Duodenal mucosa (tissue), 2 donors: ENCODE results near the gene DNAI2.

Experiments used
- H3K27ac ChIP-seq: one replicate; pipeline ENCODE4 v1.7.0; 2013; ENCODE audit warnings: low read depth, low read length
- H3K27me3 ChIP-seq, 2 donors: one replicate each; pipeline ENCODE4 v1.7.0; 2013; ENCODE audit warnings: low read length in 2 of 2, control low read depth in 1 of 2; ENCODE audit not compliant: insufficient read depth in 2 of 2, control insufficient read depth in 1 of 2
- H3K36me3 ChIP-seq, 2 donors: one replicate each; pipeline ENCODE4 v1.7.0; 2013; ENCODE audit warnings: low read length in 2 of 2, control low read depth in 1 of 2; ENCODE audit not compliant: insufficient read depth in 2 of 2, control insufficient read depth in 1 of 2
- H3K4me1 ChIP-seq, 2 donors: one replicate each; pipeline ENCODE4 v1.7.0; 2013; ENCODE audit warnings: low read length in 2 of 2, control low read depth in 1 of 2; ENCODE audit not compliant: insufficient read depth in 2 of 2, control insufficient read depth in 1 of 2
- H3K4me3 ChIP-seq, 2 donors: one replicate each; pipeline ENCODE4 v1.7.0; 2013; ENCODE audit warnings: low read length in 2 of 2, low read depth in 1 of 2
- H3K9ac ChIP-seq, 2 donors: one replicate each; pipeline ENCODE4 v1.7.0; 2013; ENCODE audit warnings: low read length in 2 of 2, low read depth in 1 of 2
- H3K9me3 ChIP-seq, 2 donors: one replicate each; pipeline ENCODE4 v1.7.0; 2013; ENCODE audit warnings: low read length in 2 of 2, control low read depth in 1 of 2; ENCODE audit not compliant: control insufficient read depth in 1 of 2

The DNAI2 gene

GRCh38 chr17:74356646-74357465 lies 82.8 kb downstream of the DNAI2 start:
- Histone ChIP-seq H3K9ac (no peak overlapping the region), H3K4me3 (peak overlapping the region in 1 of 2 donors; percentile 28), H3K4me1 (peaks cover 0 to 3% of the 10 kb centered on the region in 2 donors), H3K27ac (no peak overlapping the region), H3K27me3 (peaks cover 56 to 73% of the 10 kb centered on the region in 2 donors), H3K36me3 (no peaks in the 10 kb centered on the region), H3K9me3 (no peaks in the 10 kb centered on the region)

- peaks cover 0 to 3% of the 10 kb centered on the region in 2 donors for H3K4me1 ChIP-seq
- H3K27me3 ChIP-seq: peaks cover 56 to 68% of the 10 kb centered on the region in 2 donors
- H3K9ac ChIP-seq: no peak overlapping the region
- no peak overlapping the region for H3K27ac ChIP-seq
- no peaks in the 10 kb centered on the region for H3K36me3 ChIP-seq
- no peaks in the 10 kb centered on the region for H3K9me3 ChIP-seq
- no peak overlapping the region for H3K4me3 ChIP-seq
Measured at GRCh38 chr17:74357466-74357809, 83.4 kb downstream of the DNAI2 start.

GRCh38 chr17:74358697-74359096 lies 84.7 kb downstream of the DNAI2 start:
- peaks cover 56 to 58% of the 10 kb centered on the region in 2 donors for H3K27me3 ChIP-seq
- no peaks in the 10 kb centered on the region for H3K36me3 ChIP-seq
- no peak overlapping the region for H3K4me3 ChIP-seq
- no peak overlapping the region for H3K27ac ChIP-seq
- H3K9me3 ChIP-seq: no peaks in the 10 kb centered on the region
- peaks cover 0 to 3% of the 10 kb centered on the region in 2 donors for H3K4me1 ChIP-seq
- H3K9ac ChIP-seq: no peak overlapping the region

GRCh38 chr17:74359916-74360315 lies 85.9 kb downstream of the DNAI2 start:
- peaks cover 0 to 3% of the 10 kb centered on the region in 2 donors for H3K4me1 ChIP-seq
- H3K36me3 ChIP-seq: no peaks in the 10 kb centered on the region
- no peaks in the 10 kb centered on the region for H3K9me3 ChIP-seq
- no peak overlapping the region for H3K27ac ChIP-seq
- no peak overlapping the region for H3K9ac ChIP-seq
- no peak overlapping the region for H3K4me3 ChIP-seq
- peaks cover 46 to 54% of the 10 kb centered on the region in 2 donors for H3K27me3 ChIP-seq

GRCh38 chr17:74360899-74361229 lies 86.8 kb downstream of the DNAI2 start:
- Histone ChIP-seq H3K9ac (no peak overlapping the region), H3K9me3 (no peaks in the 10 kb centered on the region), H3K27me3 (peaks cover 37 to 47% of the 10 kb centered on the region in 2 donors), H3K4me3 (no peak overlapping the region), H3K27ac (no peak overlapping the region), H3K36me3 (no peaks in the 10 kb centered on the region), H3K4me1 (peaks cover 0 to 3% of the 10 kb centered on the region in 2 donors)

- Histone ChIP-seq H3K36me3 (no peaks in the 10 kb centered on the region), H3K9ac (no peak within 1 kb of the TSS), H3K4me3 (no peak within 1 kb of the TSS), H3K27ac (no peak within 1 kb of the TSS), H3K9me3 (no peaks in the 10 kb centered on the region), H3K27me3 (peaks cover 31 to 44% of the 10 kb centered on the region in 2 donors), H3K4me1 (peaks cover 0 to 3% of the 10 kb centered on the region in 2 donors)
Measured at GRCh38 chr17:74361230-74362068, 87.4 kb downstream of the DNAI2 start, which contains the start of gene BTBD17. Gene BTBD17 (minus strand): TSS chr17:74361868. CDS start chr17:74361819, 49 bp downstream.

GRCh38 chr17:74362069-74362405 lies 88.0 kb downstream of the DNAI2 start:
- H3K9me3 ChIP-seq: no peaks in the 10 kb centered on the region
- no peaks in the 10 kb centered on the region for H3K36me3 ChIP-seq
- H3K9ac ChIP-seq: no peak overlapping the region
- H3K4me3 ChIP-seq: no peak overlapping the region
- no peak overlapping the region for H3K27ac ChIP-seq
- H3K4me1 ChIP-seq: peaks cover 0 to 3% of the 10 kb centered on the region in 2 donors
- H3K27me3 ChIP-seq: peaks cover 30 to 40% of the 10 kb centered on the region in 2 donors

- Histone ChIP-seq H3K9ac (no peak overlapping the region), H3K4me1 (peaks cover 0 to 3% of the 10 kb centered on the region in 2 donors), H3K9me3 (no peaks in the 10 kb centered on the region), H3K36me3 (no peaks in the 10 kb centered on the region), H3K27me3 (peaks cover 21 to 31% of the 10 kb centered on the region in 2 donors), H3K27ac (no peak overlapping the region), H3K4me3 (no peak overlapping the region)
Measured at GRCh38 chr17:74362810-74363498, 88.9 kb downstream of the DNAI2 start.
